K562 (cell line): ENCODE results near the gene LY6G6D. TPM values are rescaled to one million over a fixed set of nuclear protein-coding genes. Genes with fewer than 3 reads are reported as not detected.
A peak's percentile ranks its signal among the peaks of the same experiment; 100 is the strongest.

Experiments
- CREB3 ChIP-seq: fragments of 450-650 bp; conservative IDR thresholded peaks from 2 replicates; pipeline ENCODE4 v1.6.1; 2016; ENCODE audit warnings: missing genetic modification characterization, low read depth, mild to moderate bottlenecking, missing compliant biosample characterization, moderate library complexity
- ZBTB40 ChIP-seq, 2 experiments: fragments of 450-650 bp in 1 of 2; sonication (generic) in 1 of 2; formaldehyde crosslinking in 1 of 2; IDR thresholded peaks; 2 replicates each; pipeline versions ENCODE4 v1.7.1 to v1.9.0; 2016 to 2022; ENCODE audit warnings: inconsistent platforms in 1 of 2, mild to moderate bottlenecking in 1 of 2, missing genetic modification reagents in 1 of 2
- ZNF407 ChIP-seq: fragments of 450-650 bp; IDR thresholded peaks from 2 replicates; pipeline ENCODE4 v1.6.1; 2016; ENCODE audit warnings: low read depth
- polyA plus RNA-seq, 8 experiments: library from polyadenylated mRNA; depleted of rRNA in 4 of 8; stranded (reverse) in 5 of 8; unstranded in 3 of 8; fragments of >200 nt; fragmentation: Nextera tagmentation in 2 of 8; fragmentation: Illumina TruSeq in 1 of 8; extraction: Ambion mirVana in 2 of 8; extraction: Trizol in 1 of 8; gene quantifications; 2 replicates each; pipeline versions ENCODE4 v1.2.1 to v1.2.3, GENCODE V29; 2011 to 2014; ENCODE audit warnings: inconsistent platforms in 1 of 8, missing spikeins in 1 of 8
- total RNA-seq, 7 experiments: library from RNA; depleted of rRNA in 6 of 7; stranded (reverse); fragments of >200 nt in 6 of 7; fragmentation: Illumina TruSeq in 2 of 7; extraction: Trizol in 2 of 7; gene quantifications; 2 replicates each; pipeline versions ENCODE4 v1.2.1 to v1.2.3, GENCODE V29; 2011 to 2021; ENCODE audit warnings: low replicate concordance in 1 of 7

Gene LY6G6D
- total and polyA plus RNA-seq, 9 of the 15 experiments (the other 6 are each of a cell fraction or from before 2014, with no cell fraction given): 0.30 to 0.38 TPM; not detected in 7

GRCh38 chr6:31683591-31683990 lies 31.6 kb upstream of the LY6G6D start (continued):
- TF ChIP-seq ZNF407 (peak; percentile 67), ZBTB40 (IDR thresholded peaks at IDR 0.05) (no peak), ZBTB40 (CRISPR knock-in tag; IDR thresholded peaks at IDR 0.05) (no peak), CREB3 (tag) (no peak)
